ENCODE data around the gene ELP4. TPM values are rescaled to one million over a fixed set of nuclear protein-coding genes. Genes with fewer than 3 reads are reported as not detected.

ELP4 gene
- total RNA-seq, 2 donors from 2014 or later: 14.0 to 15.6 TPM

DNA sequence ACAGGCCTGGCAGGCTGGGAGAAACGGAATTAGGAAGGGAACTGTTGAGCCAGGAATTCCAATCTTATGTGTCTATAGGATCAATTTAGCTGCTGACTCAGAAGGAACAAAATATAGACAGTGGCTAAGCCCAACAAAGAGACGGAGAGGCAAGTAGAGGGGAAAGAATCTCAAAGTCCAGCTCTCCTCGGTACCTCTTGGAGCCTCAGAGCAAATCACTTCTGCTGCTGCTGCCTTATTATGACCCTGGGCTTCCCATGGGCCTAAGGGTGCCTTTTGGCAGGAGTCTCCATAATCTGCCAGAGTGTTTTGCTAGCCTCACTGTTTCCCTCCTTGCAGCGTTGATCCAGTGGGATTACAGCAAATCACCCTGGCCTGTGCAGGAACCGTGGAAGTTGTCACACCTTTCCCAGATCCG, 269.8 kb downstream of the ELP4 start:
- Histone ChIP-seq H3K27ac (no peak overlapping the region), H3K9me3 (no peaks in the 10 kb centered on the region), H3K4me1 (no peaks in the 10 kb centered on the region), H3K36me3 (no peaks in the 10 kb centered on the region), H3K4me3 (no peak overlapping the region), H3K27me3 (no peaks in the 10 kb centered on the region)
- no peak for DNase-seq (ENCODE audit: low spot score)
- TF ChIP-seq, protein P1, sequence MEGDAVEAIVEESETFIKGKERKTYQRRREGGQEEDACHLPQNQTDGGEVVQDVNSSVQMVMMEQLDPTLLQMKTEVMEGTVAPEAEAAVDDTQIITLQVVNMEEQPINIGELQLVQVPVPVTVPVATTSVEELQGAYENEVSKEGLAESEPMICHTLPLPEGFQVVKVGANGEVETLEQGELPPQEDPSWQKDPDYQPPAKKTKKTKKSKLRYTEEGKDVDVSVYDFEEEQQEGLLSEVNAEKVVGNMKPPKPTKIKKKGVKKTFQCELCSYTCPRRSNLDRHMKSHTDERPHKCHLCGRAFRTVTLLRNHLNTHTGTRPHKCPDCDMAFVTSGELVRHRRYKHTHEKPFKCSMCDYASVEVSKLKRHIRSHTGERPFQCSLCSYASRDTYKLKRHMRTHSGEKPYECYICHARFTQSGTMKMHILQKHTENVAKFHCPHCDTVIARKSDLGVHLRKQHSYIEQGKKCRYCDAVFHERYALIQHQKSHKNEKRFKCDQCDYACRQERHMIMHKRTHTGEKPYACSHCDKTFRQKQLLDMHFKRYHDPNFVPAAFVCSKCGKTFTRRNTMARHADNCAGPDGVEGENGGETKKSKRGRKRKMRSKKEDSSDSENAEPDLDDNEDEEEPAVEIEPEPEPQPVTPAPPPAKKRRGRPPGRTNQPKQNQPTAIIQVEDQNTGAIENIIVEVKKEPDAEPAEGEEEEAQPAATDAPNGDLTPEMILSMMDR (IDR thresholded peaks at IDR 0.05): no peak

- Histone ChIP-seq H3K36me3 (no peaks in the 10 kb centered on the region), H3K4me3 (no peak overlapping the region), H3K9me3 (no peaks in the 10 kb centered on the region), H3K27me3 (no peaks in the 10 kb centered on the region), H3K27ac (no peak overlapping the region), H3K4me1 (no peaks in the 10 kb centered on the region)
- no peak for DNase-seq (ENCODE audit: low spot score)
- TF ChIP-seq, protein P1 (IDR thresholded peaks at IDR 0.05): no peak
These were observed 270.5 kb downstream of the ELP4 start for GRCh38 chr11:31780078-31780477.

DNA sequence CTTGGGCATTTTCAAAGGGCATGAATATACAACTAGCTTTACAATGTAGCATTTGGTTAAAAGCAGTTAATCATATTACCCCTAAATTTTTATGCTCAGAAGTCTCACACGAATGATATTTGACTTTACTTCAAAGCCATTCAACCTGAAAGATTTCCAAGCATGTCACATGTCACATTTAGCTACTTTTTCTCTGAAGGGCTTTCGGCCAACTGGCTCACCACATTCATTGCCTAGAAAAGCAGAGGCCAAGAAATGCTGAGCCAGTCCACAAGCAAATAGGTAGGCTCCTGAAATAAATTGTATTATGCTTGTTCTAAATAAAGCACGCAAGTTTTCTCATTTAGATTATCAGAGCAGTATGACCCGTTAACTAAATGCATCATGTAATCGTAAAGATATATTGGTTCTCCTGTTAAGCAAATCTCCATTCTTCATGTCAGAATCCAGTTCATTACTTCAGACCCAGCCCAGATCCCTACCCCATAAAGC, 271.0 kb downstream of the ELP4 start:
- no peaks in the 10 kb centered on the region for H3K4me1 ChIP-seq
- no peak overlapping the region for H3K27ac ChIP-seq
- H3K27me3 ChIP-seq: no peaks in the 10 kb centered on the region
- H3K36me3 ChIP-seq: no peaks in the 10 kb centered on the region
- DNase-seq (ENCODE audit: low spot score): no peak
- TF ChIP-seq, protein P1 (IDR thresholded peaks at IDR 0.05): no peak
- no peak overlapping the region for H3K4me3 ChIP-seq
- no peaks in the 10 kb centered on the region for H3K9me3 ChIP-seq

DNA sequence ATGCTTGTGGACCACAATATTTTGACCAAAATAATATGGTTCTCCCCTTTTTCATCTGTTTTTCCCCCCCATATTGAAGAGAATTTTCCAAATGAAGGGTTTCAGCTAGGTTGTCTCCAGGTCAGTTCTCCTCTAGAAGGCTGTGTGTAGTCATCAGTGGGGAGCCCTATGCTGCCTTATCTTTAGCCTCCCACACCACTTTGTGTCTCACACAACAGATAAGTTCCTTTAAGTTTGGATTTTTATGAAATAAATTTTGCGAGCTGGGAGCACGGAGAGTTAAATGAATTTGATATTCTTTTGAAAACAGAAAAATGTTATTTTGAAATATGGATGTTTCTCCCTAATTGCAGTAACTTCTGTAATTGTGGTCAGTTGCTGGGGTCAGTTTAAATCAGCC, 272.7 kb downstream of the ELP4 start:
- H3K9me3 ChIP-seq: no peaks in the 10 kb centered on the region
- DNase-seq (ENCODE audit: low spot score): no peak

GRCh38 chr11:31783252-31783651, 273.7 kb downstream of the ELP4 start:
- Histone ChIP-seq H3K4me1 (no peaks in the 10 kb centered on the region), H3K9me3 (no peaks in the 10 kb centered on the region), H3K36me3 (no peaks in the 10 kb centered on the region), H3K4me3 (no peak overlapping the region), H3K27ac (no peak overlapping the region), H3K27me3 (no peaks in the 10 kb centered on the region)
- no peak for DNase-seq (ENCODE audit: low spot score)
- TF ChIP-seq, protein P1 (IDR thresholded peaks at IDR 0.05): no peak

More for the DNA sequence above, 272.7 kb downstream of the ELP4 start:
- Histone ChIP-seq H3K27ac (no peak overlapping the region), H3K4me1 (no peaks in the 10 kb centered on the region), H3K27me3 (no peaks in the 10 kb centered on the region), H3K4me3 (no peak overlapping the region), H3K36me3 (no peaks in the 10 kb centered on the region)
- TF ChIP-seq, protein P1 (IDR thresholded peaks at IDR 0.05): no peak

GRCh38 chr11:31784611-31785010, 275.0 kb downstream of the ELP4 start:
- no peaks in the 10 kb centered on the region for H3K4me1 ChIP-seq
- TF ChIP-seq, protein P1 (IDR thresholded peaks at IDR 0.05): no peak

More at GRCh38 chr11:31784611-31785010, 275.0 kb downstream of the ELP4 start:
- Histone ChIP-seq H3K27ac (no peak overlapping the region), H3K4me3 (no peak overlapping the region), H3K36me3 (no peaks in the 10 kb centered on the region), H3K27me3 (no peaks in the 10 kb centered on the region), H3K9me3 (no peaks in the 10 kb centered on the region)
- no peak for DNase-seq (ENCODE audit: low spot score)

All from right atrium auricular region (tissue), 2 donors.